ENCODE results near the gene FBXO41.

- TF ChIP-seq CTCF (conservative IDR thresholded peaks at IDR 0.05; ENCODE audit: low read length) (no peak), EZH2phosphoT487 (IDR thresholded peaks at IDR 0.05; ENCODE audit: borderline replicate concordance, low read depth, low read length) (no peak)
These were observed 20.5 kb downstream of the FBXO41 start for GRCh38 chr2:73263540-73264331.

Measured in OCI-LY7 (cell line).